Breast epithelium (tissue), 4 donors: ENCODE data around the gene VMP1. TPM values are rescaled to one million over a fixed set of nuclear protein-coding genes. Genes with fewer than 3 reads are reported as not detected.

Experiments used
- DNase-seq, 2 donors: peaks; one replicate each; pipeline ENCODE4 v3.0.0-alpha.2; 2019; ENCODE audit warnings: low spot score in 2 of 2
- H3K27ac ChIP-seq, 2 donors: fragments of 200-600 bp; sonication (generic) in 1 of 2; one replicate each; pipeline ENCODE4 v1.5.1; 2016 to 2019; ENCODE audit warnings: mild to moderate bottlenecking in 1 of 2
- H3K27me3 ChIP-seq, 2 donors: fragments of 200-600 bp; sonication (generic) in 1 of 2; one replicate each; pipeline versions ENCODE4 v1.5.1 to v1.6.0; 2017 to 2019; ENCODE audit warnings: control low read depth in 1 of 2, mild to moderate bottlenecking in 1 of 2
- H3K36me3 ChIP-seq: fragments of 200-600 bp; one replicate; pipeline ENCODE4 v1.5.1; 2019
- H3K4me1 ChIP-seq, 2 donors: fragments of 200-600 bp; sonication (generic); one replicate each; pipeline ENCODE4 v1.5.1; 2016 to 2019; ENCODE audit warnings: control low read depth in 1 of 2
- H3K4me3 ChIP-seq, 3 donors: fragments of 200-600 bp; sonication (generic); 1 replicate in 2 of 3; 2 replicates in 1 of 3; pipeline ENCODE4 v1.5.1; 2016 to 2019; ENCODE audit warnings: mild to moderate bottlenecking in 3 of 3, moderate library complexity in 2 of 3
- H3K9me3 ChIP-seq, 2 donors: fragments of 200-600 bp; sonication (generic) in 1 of 2; one replicate each; pipeline ENCODE4 v1.5.1; 2016 to 2019; ENCODE audit warnings: control low read depth in 1 of 2
- CTCF ChIP-seq, 3 donors: fragments of 450-650 bp; IDR thresholded peaks; one replicate each; pipeline ENCODE4 v1.5.1; 2016 to 2017; ENCODE audit warnings: antibody characterized with exemption in 3 of 3, mild to moderate bottlenecking in 3 of 3, moderate library complexity in 3 of 3
- POLR2A ChIP-seq: fragments of 450-650 bp; IDR thresholded peaks from one replicate; pipeline ENCODE4 v1.6.1; 2016; ENCODE audit warnings: antibody characterized with exemption, mild to moderate bottlenecking, moderate library complexity
- POLR2AphosphoS5 ChIP-seq, 3 donors: sonication (generic); formaldehyde crosslinking; IDR thresholded peaks; one replicate each; pipeline ENCODE4 v1.6.1; 2017; ENCODE audit warnings: antibody characterized with exemption in 3 of 3
- intact Hi-C: fragments of 100-400 bp; cut with DNase I; formaldehyde crosslinking; loops from one replicate; pipeline ENCODE4 v1.15.1; 2023; ENCODE audit warnings: low total_unique reads
- total RNA-seq, 3 donors: library from RNA; depleted of rRNA; stranded (reverse); fragments of >200 nt; gene quantifications; one replicate each; pipeline ENCODE4 v1.1.0, GENCODE V29; 2016

Gene VMP1
- total RNA-seq, 3 donors from 2014 or later: 142 to 636 (median 489) TPM

GRCh38 chr17:59683283-59683682, 24.2 kb upstream of the VMP1 start:
- H3K27me3 ChIP-seq: no peaks in the 10 kb centered on the region
- no peak overlapping the region for H3K4me3 ChIP-seq
- intact Hi-C loops: no loop called here
- H3K4me1 ChIP-seq: no peaks in the 10 kb centered on the region
- DNase-seq: no peak
- peaks cover 8% of the 10 kb centered on the region for H3K36me3 ChIP-seq
- no peak overlapping the region for H3K27ac ChIP-seq
- no peak for TF ChIP-seq CTCF (IDR thresholded peaks at IDR 0.05)
- no peak for TF ChIP-seq POLR2AphosphoS5 (IDR thresholded peaks at IDR 0.05)
- TF ChIP-seq POLR2A: no peak
- no peaks in the 10 kb centered on the region for H3K9me3 ChIP-seq

GRCh38 chr17:59684967-59685366, 22.5 kb upstream of the VMP1 start:
- H3K9me3 ChIP-seq: no peaks in the 10 kb centered on the region
- no peak for TF ChIP-seq CTCF (IDR thresholded peaks at IDR 0.05)
- no peak for TF ChIP-seq POLR2A
- no peak for TF ChIP-seq POLR2AphosphoS5 (IDR thresholded peaks at IDR 0.05)
- H3K4me1 ChIP-seq: no peaks in the 10 kb centered on the region
- no peak for DNase-seq
- no peak overlapping the region for H3K4me3 ChIP-seq
- intact Hi-C loops: no loop called here
- no peak overlapping the region for H3K27ac ChIP-seq
- H3K27me3 ChIP-seq: no peaks in the 10 kb centered on the region
- H3K36me3 ChIP-seq: peaks cover 8% of the 10 kb centered on the region

GRCh38 chr17:59688008-59688407, 19.4 kb upstream of the VMP1 start:
- H3K36me3 ChIP-seq: peaks cover 8% of the 10 kb centered on the region

GRCh38 chr17:59688496-59688895, 19.0 kb upstream of the VMP1 start:
- intact Hi-C loops: no loop called here

More at GRCh38 chr17:59688008-59688407, 19.4 kb upstream of the VMP1 start:
- no peaks in the 10 kb centered on the region for H3K27me3 ChIP-seq
- intact Hi-C loops: no loop called here
- H3K27ac ChIP-seq: no peak overlapping the region
- no peak for TF ChIP-seq POLR2AphosphoS5 (IDR thresholded peaks at IDR 0.05)
- TF ChIP-seq POLR2A: no peak
- TF ChIP-seq CTCF (IDR thresholded peaks at IDR 0.05): no peak
- no peak overlapping the region for H3K4me3 ChIP-seq
- no peaks in the 10 kb centered on the region for H3K4me1 ChIP-seq
- no peak for DNase-seq
- H3K9me3 ChIP-seq: no peaks in the 10 kb centered on the region

GRCh38 chr17:59693582-59693981, 13.9 kb upstream of the VMP1 start:
- Histone ChIP-seq H3K36me3 (no peaks in the 10 kb centered on the region), H3K4me1 (no peaks in the 10 kb centered on the region), H3K4me3 (no peak overlapping the region), H3K9me3 (no peaks in the 10 kb centered on the region), H3K27me3 (no peaks in the 10 kb centered on the region), H3K27ac (no peak overlapping the region)
- no peak for DNase-seq
- TF ChIP-seq POLR2AphosphoS5 (IDR thresholded peaks at IDR 0.05) (no peak), POLR2A (no peak), CTCF (IDR thresholded peaks at IDR 0.05) (no peak)
- intact Hi-C loops: no loop called here

More at GRCh38 chr17:59688496-59688895, 19.0 kb upstream of the VMP1 start:
- Histone ChIP-seq H3K4me3 (no peak overlapping the region), H3K36me3 (peaks cover 8% of the 10 kb centered on the region), H3K9me3 (no peaks in the 10 kb centered on the region), H3K27me3 (no peaks in the 10 kb centered on the region), H3K27ac (no peak overlapping the region), H3K4me1 (no peaks in the 10 kb centered on the region)
- DNase-seq: no peak
- TF ChIP-seq CTCF (IDR thresholded peaks at IDR 0.05) (no peak), POLR2A (no peak), POLR2AphosphoS5 (IDR thresholded peaks at IDR 0.05) (no peak)
